ENCODE data around the gene CBX8.

Gene CBX8

DNA sequence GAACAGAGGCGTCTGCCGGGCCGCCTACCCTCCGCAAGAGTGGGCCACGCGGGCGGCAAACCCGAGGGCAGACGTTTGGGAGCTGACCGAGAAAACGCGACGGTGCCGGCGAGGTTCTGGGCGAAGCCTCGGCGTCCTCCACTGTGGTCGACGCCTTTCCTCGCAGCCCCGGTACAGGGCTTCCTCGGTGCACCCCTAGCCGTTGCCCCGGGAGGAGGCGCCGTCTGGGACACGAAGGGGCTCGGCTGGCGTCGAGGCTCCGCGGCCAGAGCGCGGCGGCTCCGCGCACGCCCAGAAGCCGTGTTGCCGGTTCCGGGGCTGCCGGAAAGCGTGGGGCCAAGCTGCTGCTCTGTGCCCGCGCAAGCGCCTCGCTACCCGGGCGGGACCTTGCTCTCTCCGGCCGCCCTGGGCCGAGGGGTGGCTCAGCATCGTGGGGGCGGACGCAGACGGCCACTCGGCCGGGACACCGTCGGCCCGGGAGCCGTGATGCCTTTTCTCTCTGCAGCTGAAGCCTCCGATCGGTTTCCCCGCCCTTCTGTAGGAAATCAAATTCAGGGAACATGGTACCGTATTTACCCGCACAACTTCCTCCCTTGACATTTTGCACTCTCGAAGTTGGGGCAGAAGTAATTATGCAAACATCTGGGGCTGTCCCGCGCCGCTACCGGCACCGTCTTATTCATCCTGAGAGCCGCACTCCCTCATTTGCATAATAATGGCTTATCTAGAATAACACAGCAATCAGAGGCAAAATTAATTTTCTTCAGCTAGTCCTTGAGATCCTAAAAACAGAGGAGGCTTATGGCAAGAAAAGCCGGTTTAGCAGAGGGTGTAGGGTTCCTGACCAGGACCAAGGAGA, 7.3 kb upstream of the CBX8 start:
- peak; percentile 87 for DNase-seq

DNA sequence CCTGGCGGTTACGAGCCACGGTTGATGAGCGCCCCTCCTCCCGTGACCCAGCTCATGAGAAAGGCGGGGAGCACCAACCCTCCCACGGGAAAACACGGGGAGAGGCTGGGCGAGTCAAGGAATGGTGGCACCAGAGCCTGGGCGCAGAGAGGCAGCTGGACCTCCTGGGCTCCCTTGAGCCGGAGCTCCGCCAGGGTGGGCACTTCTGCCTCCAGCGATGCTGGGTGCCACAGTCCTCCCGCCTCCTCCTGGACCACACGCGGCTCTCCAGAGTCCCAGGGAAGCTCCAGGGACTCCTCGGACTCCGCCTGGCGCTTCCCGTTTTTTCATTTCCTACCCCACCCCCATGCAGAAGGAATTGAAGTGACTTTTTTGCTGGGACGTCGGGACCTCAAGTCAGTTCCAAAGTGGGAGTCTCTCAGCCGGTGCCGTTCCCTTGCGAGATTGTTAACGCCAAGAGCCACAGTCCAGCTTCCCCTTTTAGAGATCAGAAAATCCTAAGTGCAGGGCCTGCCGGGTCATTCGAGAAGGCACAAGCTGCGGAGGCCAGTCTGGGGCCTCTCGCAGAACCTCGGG, 6.6 kb upstream of the CBX8 start:
- DNase-seq = no peak

DNA sequence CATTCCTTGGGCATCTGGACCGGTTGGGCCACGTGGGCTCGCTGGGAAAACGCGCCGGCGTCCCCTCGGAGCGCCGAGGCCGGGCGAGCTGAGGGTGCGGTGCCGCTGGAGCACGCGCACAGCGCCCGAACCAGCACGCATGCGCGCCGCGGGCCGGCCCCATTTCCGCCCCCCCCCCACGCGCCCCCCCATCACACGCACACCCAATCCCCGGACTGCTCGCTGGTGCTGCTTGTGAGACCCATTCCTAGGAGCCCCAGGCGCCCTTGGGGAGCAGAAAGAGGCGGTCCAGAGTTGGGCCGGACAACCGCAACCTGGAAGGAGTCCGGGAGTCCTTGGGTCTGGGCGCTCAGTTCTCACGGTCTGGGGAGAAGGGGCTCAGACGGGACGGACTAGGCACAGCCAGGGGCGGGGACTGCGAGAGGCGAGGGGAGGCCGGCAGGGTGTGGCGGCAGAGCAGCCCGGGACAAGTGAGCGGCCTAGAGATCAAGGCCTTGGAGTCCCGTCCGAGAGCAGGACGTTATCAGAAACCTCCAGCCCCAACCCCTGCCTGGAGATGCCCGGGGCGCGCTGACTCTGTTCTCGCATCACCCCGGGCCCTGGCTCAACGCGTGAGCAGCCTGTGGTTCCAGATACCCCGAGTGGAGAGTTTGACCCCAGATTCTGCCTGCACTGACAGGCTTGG, 6.0 kb upstream of the CBX8 start:
- no peak for DNase-seq

DNA sequence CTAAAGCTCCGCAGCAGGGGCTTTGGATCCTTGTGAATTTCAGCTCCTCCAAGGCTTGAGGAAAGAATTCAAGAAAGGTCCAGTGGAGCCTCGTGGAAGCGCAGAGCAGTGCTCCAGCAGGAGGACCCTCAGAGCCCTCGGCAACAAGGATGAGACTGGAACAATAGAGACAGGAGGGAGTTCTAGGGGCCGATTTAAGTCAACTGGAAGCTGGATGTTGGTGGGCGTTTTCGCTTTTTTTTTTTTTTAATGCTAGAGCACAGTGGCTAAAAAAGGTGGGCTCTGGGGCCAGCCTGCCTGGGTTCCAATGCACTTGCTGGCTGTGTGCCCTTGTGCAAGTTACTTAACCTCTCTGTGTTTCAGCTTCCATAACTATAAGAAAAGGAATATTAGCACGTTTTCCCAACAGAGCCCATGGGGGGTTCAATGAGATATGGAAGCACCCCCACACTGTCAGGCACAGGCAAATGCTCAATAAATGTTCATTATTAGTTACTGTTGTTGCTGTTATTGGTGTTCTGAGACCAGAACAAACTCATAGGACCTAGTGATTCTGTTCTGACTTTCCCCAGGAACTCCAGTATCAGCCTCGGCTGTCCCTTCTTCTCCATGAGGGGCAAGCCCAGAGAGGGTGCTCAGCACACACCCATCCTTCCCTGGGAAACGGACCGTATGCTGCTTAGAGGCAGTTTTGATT, 5.3 kb upstream of the CBX8 start:
- no peak for DNase-seq

DNA sequence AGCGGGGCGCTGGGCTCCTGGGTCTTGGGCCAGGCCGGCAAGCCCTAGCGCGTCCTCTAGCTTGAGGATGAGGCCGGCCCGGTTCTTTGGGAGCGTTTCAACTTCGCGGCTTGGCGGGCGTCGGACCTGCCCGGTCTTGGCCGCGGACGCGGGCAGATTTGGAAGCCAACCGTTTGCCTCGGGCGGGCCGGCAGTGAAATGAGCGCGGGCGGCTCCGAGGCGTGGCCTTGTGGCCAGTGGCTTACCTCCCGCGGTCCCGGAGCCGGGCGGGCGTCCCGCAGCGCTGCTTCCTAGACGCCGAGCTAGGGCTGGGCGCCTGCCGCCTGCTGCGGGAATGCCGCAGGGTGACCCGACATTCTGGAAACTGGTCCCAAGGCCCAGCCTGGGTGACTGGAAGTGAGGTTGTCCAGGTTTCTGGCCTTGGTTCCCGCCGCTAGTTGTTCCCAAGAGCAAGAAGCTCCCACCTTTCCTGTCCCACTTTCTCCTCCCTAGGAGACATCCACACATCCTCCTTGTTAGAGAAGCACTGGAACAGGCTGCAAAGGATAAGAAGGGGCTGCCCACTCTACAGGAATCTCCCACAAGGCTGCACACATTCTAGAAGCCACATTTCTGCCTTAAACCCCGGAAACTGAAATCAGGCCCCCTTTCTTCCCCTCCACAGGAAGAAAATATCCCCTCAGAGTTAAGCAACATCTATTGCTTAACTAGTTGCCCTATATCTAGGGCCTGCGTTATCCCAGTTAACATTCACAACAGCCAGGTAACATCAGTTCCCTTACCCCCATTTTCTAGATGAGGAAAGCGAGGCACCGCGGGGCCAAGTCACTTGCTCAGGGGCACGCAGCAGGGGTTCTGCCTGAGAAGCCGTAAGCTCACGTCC, 4.5 kb upstream of the CBX8 start:
- DNase-seq = no peak

DNA sequence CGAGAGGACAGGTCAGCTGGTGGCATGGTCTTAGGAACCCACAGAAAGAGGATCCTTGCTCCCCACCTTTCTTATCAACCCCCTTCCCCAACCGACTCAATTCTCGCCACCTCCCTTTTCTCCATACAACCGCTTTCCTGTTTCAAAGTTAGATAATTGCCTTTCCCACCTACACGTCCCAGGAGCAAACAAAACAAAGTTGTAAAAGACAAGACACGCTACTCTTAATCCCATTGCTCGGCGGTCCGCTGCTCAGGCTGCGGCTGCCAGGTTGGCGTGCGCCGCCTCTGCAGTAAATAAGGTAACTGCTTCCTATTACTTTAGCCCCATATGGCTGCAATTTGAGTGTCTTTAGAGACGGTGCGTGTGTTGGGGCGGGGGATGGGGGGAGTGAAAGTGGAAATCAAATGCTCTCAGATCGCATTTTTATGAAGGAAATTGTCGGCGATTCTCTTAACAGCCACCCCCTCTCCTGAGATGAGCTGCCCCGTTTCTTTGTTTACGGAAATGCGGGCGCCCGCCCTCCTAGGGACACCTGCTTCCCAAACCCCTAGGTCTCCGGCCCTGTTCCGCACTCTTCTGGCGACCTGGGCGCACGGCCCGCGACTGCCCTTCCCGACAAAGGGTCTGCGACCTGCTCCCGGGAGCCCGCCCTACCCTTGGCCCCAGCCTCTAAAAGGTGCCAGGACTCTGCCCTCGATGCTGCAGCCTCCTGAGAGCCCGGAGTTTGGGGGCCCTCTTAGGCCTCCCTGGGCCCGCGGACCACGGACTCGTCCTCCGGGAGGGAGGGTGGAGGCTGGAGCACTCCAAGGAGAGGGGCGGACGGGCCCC, 3.7 kb upstream of the CBX8 start:
- DNase-seq = peak; percentile 61

DNA sequence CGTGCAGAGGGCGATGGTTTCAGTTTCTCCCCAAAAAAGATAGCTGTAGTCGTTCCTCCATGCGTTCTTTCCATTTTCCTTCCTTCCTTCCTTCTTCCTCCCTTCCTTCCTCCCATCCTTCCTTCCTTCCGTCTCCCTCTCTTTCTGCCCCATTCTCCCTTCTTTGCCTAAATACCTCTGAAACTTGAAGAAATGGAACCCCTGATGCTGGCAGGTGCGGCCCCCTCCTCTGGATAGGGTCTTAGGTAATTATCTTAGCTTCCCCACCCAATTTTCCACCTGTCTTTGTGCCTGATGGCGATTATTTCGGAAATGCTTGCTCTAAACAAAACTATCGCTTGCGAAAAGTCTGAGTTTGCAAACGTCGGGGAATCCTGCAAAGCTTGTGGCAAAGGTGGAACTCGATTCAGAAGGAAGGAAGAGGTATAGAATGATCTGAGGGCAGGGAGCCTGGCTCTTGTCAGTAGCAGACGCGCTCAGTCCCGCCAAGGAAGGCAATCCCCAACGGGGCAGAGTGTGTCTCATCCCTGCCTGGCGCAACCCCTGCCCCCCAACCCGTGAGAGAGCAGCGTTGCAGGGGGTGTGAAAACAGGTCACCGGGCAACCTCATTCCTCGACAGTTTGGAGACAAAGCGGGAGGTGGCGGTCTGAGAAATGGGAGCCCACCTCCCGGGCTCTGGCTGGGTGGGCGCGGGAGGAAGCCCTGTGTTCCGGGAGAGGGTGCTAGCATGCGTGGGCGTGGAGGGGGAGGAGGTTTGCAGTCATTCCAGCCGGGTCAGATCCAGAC, 2.9 kb upstream of the CBX8 start:
- DNase-seq = no peak

DNA sequence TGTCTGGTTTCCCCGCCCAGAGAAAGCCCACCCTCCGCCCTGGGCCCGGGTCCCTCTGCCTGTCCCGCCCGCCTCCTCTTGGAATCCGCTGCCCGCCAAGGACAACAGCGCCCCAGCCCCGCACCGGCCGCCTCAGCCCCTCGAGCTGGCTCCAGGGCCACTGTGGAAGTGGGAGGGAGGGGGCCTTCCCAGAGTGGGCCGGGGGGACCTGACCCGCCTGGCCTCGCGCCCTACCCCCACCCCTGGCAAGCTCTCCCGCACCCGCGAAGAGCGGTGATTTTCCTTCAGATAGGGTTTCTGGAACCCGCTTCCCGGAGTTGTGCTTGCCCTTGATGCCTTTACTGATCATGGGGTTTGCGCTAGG, 2.3 kb upstream of the CBX8 start:
- no peak for DNase-seq

DNA sequence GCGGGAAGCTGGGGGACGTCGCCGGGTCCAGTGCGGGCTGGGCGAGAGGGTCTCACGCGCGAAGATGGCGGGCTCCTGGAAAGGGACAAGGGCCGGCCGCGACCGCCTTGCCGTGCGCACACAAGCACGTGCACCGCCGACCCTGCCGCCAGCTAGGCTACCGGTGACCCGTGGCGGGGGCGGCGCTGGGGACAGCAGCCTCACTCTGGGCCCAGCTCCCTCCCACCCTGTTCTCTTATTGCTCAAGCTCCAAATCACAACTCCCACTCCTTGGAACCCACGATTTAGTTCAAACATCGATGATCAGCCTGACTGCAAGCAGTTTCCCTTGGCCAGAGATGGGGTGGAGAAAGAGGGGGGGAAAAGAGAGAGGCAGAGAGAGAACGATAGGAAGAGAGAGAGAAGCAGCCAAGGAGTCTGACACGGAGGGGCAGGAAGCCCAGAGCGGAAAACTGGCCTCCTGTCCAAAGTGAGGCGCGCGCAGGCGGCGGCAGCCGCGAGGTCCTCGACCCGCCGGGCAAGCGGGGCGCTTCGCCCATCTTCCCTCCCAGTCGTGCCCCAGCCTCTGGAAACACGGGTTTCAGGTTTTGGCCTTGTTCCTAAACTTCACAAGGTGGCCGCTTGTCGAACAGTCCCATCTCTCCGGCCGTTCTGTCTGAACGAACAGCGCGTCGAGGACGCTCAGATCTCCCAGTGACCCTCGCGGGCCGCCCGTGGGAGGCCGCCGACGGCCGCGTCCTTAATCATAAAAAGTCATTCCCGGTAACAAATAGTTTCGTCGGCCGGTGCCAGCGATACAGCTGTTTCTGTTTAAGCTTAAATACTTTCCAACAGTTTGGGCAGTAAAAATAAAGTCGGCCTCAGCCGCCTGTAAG, 1.7 kb upstream of the CBX8 start:
- no peak for DNase-seq

DNA sequence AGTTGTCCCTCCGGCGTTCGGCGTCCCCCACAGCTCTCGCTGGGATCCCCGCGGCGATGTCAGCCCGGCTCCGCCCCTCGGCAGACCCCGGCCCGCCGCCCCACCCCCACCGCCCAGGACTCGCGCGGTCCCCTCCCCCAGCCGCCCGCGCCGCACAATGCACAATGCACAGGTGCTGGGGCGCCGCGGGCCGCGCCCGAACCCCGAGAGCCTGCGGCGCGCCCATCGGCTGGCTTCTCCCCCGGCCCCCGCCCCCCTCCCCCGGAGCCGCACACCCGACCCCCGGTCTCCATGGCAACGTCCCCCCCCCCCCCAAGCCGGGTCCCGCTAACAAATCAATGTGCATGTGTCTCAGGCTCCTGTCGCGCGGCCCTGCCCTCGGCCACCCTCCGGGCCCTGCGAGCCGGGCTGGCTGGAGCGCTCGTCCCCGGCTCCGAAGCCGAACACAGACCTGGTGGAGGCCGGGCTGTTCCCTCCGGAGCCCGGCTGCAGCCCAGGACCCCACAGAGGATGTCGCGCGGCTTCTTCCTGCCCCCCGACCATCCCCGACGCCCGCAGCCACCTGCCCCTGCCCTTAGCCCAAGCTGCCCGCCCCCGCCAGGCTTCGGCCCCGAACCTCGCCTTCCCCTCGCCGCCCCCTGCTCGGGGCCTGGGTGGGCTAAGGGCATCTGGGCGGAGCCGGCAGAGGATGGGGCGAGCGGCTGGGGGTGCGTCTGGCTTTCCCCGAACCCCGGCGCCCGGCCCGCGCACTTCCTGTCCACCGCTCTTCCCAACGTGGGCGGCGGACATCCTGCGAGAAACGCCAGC, 818 bp upstream of the CBX8 start:
- no peak for DNase-seq

DNA sequence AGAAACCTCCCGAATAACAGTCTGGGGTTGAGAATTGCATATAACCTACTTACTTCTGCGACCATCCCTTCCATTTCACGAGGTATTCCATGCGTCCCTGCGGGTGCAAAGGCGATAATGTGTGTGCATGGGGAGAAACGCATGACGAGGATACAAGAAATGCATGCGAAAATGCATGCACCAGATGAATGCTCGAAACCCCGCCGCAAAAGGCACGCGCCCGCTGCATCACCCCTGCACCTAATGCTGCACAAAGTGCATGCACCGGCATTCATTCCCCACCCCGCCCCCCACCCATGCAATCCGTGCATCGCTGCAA, 474 bp downstream of the CBX8 start:
- no peak for DNase-seq

DNA sequence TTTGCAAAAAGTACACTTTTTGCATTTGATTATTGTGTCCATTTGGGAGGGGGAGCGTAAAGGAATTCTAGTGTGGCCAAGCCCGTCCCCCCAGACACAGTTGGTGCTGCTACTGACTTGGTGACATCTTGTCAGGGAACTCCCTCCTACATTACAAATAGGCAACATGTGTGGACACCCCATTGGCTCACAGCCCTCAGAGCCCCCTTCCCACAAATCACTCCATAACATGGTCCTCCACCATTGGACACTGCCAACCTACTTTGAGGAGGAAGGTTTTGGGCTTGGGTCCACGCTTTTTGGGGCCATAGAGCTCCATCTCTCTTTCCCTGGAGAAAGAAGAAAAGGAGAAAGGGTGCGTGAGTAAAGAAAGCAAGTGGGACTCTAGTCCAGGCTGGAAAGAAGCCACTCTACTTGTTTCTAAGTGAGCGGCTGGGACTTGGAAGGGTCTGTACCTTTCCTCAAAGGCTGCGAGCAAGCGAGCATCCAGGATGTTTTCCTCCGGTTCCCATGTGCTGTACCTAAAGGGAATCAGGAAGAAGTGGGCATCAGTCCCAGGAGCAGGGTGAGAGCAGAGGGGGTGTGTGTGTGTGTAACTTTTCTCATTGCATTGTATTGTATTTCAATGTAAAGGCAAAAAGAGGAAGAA, 958 bp downstream of the CBX8 start:
- no peak for DNase-seq

DNA sequence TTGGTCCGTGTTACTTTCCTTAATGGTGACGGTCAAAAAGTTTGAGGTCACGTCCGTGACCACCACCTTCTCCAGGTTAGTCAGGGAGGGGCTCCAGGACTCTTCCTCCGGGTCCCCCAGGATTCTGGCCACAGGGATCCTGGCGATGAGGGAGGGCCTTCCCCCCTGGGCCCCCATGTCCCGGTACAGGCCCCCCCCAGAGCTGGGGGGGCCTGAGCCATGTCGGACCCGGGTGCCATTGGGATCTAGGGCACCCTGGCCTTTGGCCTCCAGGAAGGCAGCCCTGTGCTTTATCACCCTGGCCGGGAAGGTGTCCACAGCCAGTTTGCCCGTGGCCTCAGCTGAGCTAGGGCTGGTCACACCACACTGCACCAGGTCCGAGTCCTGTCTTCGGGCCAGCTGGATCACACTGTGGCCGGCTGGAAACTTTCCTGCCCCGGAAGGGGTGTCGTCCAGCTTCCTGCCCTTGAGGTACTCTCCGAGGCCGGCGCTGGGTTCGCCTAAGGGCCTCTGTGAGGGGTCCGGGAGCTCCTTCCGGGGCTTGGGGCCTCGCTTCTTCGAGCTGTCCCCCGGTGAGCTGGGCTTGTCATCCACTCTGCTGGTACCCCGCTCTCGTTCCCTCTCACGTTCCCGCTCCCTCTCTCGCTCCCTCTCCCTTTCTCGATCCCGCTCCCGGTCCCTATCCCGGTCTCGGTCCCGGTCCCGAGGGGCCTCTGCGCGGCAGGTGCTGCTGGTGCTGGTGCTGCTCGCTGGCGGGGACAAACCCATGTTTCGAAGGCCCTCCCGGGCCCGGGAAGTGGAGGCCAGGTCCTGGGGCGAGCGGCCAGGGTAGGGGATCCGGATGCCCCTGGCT, 2.0 kb downstream of the CBX8 start:
- DNase-seq = no peak

DNA sequence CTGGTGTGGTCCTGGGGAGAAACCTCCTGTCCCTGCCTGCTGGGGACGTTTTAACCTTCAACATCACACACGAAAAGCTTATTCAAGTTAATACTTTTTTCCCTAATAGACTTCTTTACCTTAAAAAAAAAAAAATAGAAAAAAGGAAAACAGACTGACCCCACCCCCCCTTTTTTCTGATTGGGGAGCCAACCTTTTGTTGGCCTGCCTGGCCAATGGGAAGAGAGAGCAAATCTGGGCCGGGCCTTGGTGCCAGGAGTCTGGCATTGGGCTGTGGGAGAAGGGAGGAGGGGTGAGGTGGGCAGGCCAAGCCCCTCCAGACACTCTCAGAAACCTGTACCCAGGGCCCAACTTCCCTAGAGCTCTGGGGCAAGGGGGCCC, 3.0 kb downstream of the CBX8 start:
- no peak for DNase-seq

DNA sequence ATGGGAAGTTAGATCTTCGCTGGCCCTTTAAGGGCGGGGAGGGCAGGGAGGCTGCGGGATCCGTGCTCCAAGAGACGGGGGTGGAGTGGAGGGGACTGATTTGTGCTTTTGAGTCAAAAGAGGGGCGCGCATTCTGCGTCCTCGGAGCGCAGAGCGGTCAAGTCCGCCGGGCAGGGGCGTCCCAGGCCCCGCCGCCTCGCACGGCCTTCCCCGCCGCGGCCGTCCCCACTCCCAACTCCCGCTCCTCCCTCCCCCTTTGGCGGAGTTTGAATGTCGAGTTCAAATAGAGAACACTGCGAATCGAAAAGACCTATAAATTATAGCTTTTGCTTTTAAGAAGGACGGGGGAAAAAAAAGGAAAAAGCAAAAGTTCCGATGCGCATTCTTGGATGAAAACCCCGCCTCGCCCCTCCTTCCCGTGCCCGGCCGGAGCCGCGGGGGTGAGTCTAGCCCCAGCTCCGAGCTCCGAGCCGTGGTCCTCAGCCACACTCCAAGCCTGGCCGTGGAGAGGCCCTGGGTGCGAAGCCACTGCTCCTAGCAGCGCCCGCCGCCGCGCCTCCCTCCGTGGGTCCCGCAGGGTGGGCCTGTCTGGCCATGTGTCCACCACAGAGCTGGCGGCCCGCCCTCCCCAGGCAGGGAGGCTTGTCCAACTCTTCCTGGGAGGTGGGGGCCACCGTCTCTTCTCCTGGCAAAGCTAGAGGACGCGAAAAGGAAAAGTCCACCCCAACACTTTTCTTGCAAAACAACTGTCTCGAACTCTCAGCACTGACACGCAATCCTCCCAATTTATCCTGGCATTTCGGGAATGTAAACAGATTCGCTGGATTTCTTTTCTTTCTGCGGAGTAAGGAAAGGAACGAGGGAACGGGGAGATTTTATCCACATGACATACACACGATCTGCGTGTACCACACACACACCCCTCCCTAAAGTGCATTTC, 3.6 kb downstream of the CBX8 start:
- no peak for DNase-seq

DNA sequence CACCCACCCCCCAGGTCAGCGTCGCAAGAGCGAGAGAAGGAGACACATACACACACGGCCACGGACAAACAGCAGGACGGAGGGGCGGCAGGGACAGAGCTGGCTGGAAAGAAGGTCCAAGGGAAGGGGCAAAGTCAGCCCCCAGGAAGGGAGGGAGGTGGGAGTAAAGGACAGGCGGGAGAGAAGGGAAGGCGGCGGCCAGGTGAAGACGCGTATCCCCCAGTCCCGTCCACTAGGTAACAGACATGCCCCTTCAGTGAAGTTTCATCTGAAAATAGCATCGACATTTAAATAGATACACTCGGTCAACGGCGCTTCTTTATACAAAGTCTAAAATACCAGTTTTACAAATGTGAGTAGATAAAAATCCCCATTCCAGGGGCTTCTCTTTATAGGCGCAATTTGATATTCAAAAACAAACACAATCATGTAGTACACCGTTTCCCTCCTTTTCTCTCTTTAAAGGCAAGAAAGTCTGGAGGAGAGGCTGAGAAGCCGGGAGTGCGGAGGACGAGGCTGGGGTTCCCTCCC, 4.5 kb downstream of the CBX8 start:
- no peak for DNase-seq
